Activated CD8-positive, alpha-beta memory T cell treated with anti-CD3 and anti-CD28 coated beads, Interleukin-2, amount 10 ng/mL, durations not matched to agents 7 days and 5 days (primary cell): ENCODE data around the gene EFCAB9. TPM values are rescaled to one million over a fixed set of nuclear protein-coding genes. Genes with fewer than 3 reads are reported as not detected.
"Not testable (repeated sequence)": the region's sequence is repeated elsewhere in the genome, so short reads cannot be mapped to it uniquely, and the experiment has no call there.

ENCODE experiments used
- ATAC-seq: fragments of 150-1000 bp; cut with Tn5 transposase; one replicate; pipeline ENCODE4 v1.10.0; 2021; ENCODE audit warnings: moderate library complexity
- CTCF ChIA-PET: fragments of 350-600 bp; sonication (Branson Sonifier 250); formaldehyde crosslinking; loops from one replicate; lab custom pipeline; 2021; ENCODE audit warnings: antibody characterized with exemption; lab: Charles Lee
- DNase-seq: peaks from one replicate; pipeline ENCODE4 v3.0.0-alpha.2; 2020
- H3K27ac Mint-ChIP-seq: one replicate; pipeline ENCODE4 v1.8.0; 2021; ENCODE audit warnings: mild to moderate bottlenecking, mixed read lengths
- H3K27me3 Mint-ChIP-seq: one replicate; pipeline ENCODE4 v1.8.0; 2021; ENCODE audit warnings: mixed read lengths
- H3K36me3 Mint-ChIP-seq: one replicate; pipeline ENCODE4 v1.8.0; 2021; ENCODE audit warnings: mild to moderate bottlenecking, mixed read lengths
- H3K4me1 Mint-ChIP-seq: one replicate; pipeline ENCODE4 v1.8.0; 2021; ENCODE audit warnings: mixed read lengths
- H3K4me3 Mint-ChIP-seq: one replicate; pipeline ENCODE4 v1.8.0; 2021; ENCODE audit warnings: mild to moderate bottlenecking, moderate library complexity, mixed read lengths
- H3K9me3 Mint-ChIP-seq: one replicate; pipeline ENCODE4 v1.8.0; 2022; ENCODE audit warnings: low read depth, mixed read lengths
- total RNA-seq, 2 experiments: library from RNA; stranded (reverse); gene quantifications; one replicate each; pipeline ENCODE4 v1.2.3, GENCODE V29; 2021

Gene EFCAB9
- total RNA-seq, 2 experiments from 2014 or later = not detected

GRCh38 chr5:172155101-172155500 is 38.9 kb upstream of the EFCAB9 start:
- Mint-ChIP-seq H3K36me3 (peaks cover 68% of the 10 kb centered on the region), H3K4me1 (peaks cover 66% of the 10 kb centered on the region)
- not testable (repeated sequence) for H3K9me3 Mint-ChIP-seq, H3K27me3 Mint-ChIP-seq, H3K4me3 Mint-ChIP-seq, H3K27ac Mint-ChIP-seq, ATAC-seq, DNase-seq
- CTCF ChIA-PET = interaction anchor here (0.6 to 1.6 kb wide), 4 partner anchors 14 to 128 kb away, joined by 3 to 6 read pairs (median 3); partner anchors contain the start of genes STK10 and UBTD2

- no peak for ATAC-seq
- CTCF ChIA-PET = interaction anchor here (1.2 to 1.6 kb wide), 2 partner anchors 17 to 127 kb away, joined by 3 to 6 read pairs; partner anchors contain the start of gene UBTD2
- H3K27me3 Mint-ChIP-seq = no peaks in the 10 kb centered on the region
- H3K4me3 Mint-ChIP-seq = no peak overlapping the region
- H3K4me1 Mint-ChIP-seq = peaks cover 63% of the 10 kb centered on the region
- H3K27ac Mint-ChIP-seq = peak overlapping the region; percentile 14
- no peaks in the 10 kb centered on the region for H3K9me3 Mint-ChIP-seq
- H3K36me3 Mint-ChIP-seq = peaks cover 65% of the 10 kb centered on the region
- DNase-seq = no peak
These were observed 37.4 kb upstream of the EFCAB9 start for GRCh38 chr5:172156541-172156994.

GRCh38 chr5:172159016-172159415 is 35.0 kb upstream of the EFCAB9 start:
- Mint-ChIP-seq H3K4me1 (peaks cover 52% of the 10 kb centered on the region), H3K27ac (peak overlapping the region; percentile 74), H3K27me3 (no peaks in the 10 kb centered on the region), H3K36me3 (peaks cover 47% of the 10 kb centered on the region), H3K9me3 (no peaks in the 10 kb centered on the region), H3K4me3 (no peak overlapping the region)
- no peak for ATAC-seq
- no peak for DNase-seq
- CTCF ChIA-PET = interaction anchor here (0.7 to 0.9 kb wide), 2 partner anchors 17 to 31 kb away, joined by 3 read pairs; no protein-coding TSS in a partner anchor

GRCh38 chr5:172160506-172160905 is 33.5 kb upstream of the EFCAB9 start:
- ATAC-seq (no peak), DNase-seq (no peak)
- no peak overlapping the region for H3K4me3 Mint-ChIP-seq
- H3K4me1 Mint-ChIP-seq = peaks cover 44% of the 10 kb centered on the region
- H3K9me3 Mint-ChIP-seq = no peaks in the 10 kb centered on the region
- no peaks in the 10 kb centered on the region for H3K27me3 Mint-ChIP-seq
- no peak overlapping the region for H3K27ac Mint-ChIP-seq
- CTCF ChIA-PET = no interaction called here
- H3K36me3 Mint-ChIP-seq = peaks cover 36% of the 10 kb centered on the region

GRCh38 chr5:172162323-172162986 is 31.5 kb upstream of the EFCAB9 start:
- H3K36me3 Mint-ChIP-seq = peaks cover 31% of the 10 kb centered on the region
- no peak overlapping the region for H3K4me3 Mint-ChIP-seq
- ATAC-seq (no peak), DNase-seq (no peak)
- no peaks in the 10 kb centered on the region for H3K9me3 Mint-ChIP-seq
- CTCF ChIA-PET = interaction anchor here (1.2 to 1.5 kb wide), 3 partner anchors 10 to 12 kb away, joined by 3 to 6 read pairs (median 4); no protein-coding TSS in a partner anchor
- H3K27me3 Mint-ChIP-seq = no peaks in the 10 kb centered on the region
- peaks cover 48% of the 10 kb centered on the region for H3K4me1 Mint-ChIP-seq
- peak overlapping the region; percentile 41 for H3K27ac Mint-ChIP-seq

- CTCF ChIA-PET = interaction anchor here (1.0 to 1.5 kb wide), 3 partner anchors 10 to 26 kb away, joined by 3 to 4 read pairs (median 3); partner anchors contain the start of gene STK10
- DNase-seq (no peak), ATAC-seq (no peak)
- Mint-ChIP-seq H3K27ac (no peak overlapping the region), H3K36me3 (peaks cover 29% of the 10 kb centered on the region), H3K4me3 (no peak overlapping the region), H3K4me1 (peaks cover 51% of the 10 kb centered on the region), H3K9me3 (no peaks in the 10 kb centered on the region), H3K27me3 (no peaks in the 10 kb centered on the region)
These were observed 31.0 kb upstream of the EFCAB9 start for GRCh38 chr5:172162987-172163343.

GRCh38 chr5:172163346-172163745 is 30.6 kb upstream of the EFCAB9 start:
- Mint-ChIP-seq H3K4me1 (peaks cover 52% of the 10 kb centered on the region), H3K36me3 (peaks cover 26% of the 10 kb centered on the region), H3K4me3 (no peak overlapping the region), H3K27ac (no peak overlapping the region), H3K9me3 (no peaks in the 10 kb centered on the region), H3K27me3 (no peaks in the 10 kb centered on the region)
- DNase-seq (no peak), ATAC-seq (no peak)
- CTCF ChIA-PET = interaction anchor here (1.0 to 1.2 kb wide), 2 partner anchors 10 to 25 kb away, joined by 3 to 4 read pairs; partner anchors contain the start of gene STK10

GRCh38 chr5:172164769-172165212 is 29.2 kb upstream of the EFCAB9 start:
- no peaks in the 10 kb centered on the region for H3K9me3 Mint-ChIP-seq

GRCh38 chr5:172165465-172165864 is 28.5 kb upstream of the EFCAB9 start:
- H3K27ac Mint-ChIP-seq = no peak overlapping the region
- H3K4me3 Mint-ChIP-seq = no peak overlapping the region
- peaks cover 58% of the 10 kb centered on the region for H3K4me1 Mint-ChIP-seq
- ATAC-seq (no peak), DNase-seq (no peak)
- H3K27me3 Mint-ChIP-seq = no peaks in the 10 kb centered on the region
- CTCF ChIA-PET = interaction anchor here (0.7 kb wide), 1 partner anchor 13 kb away, joined by 3 read pairs; no protein-coding TSS in a partner anchor
- no peaks in the 10 kb centered on the region for H3K9me3 Mint-ChIP-seq
- peaks cover 33% of the 10 kb centered on the region for H3K36me3 Mint-ChIP-seq

More at GRCh38 chr5:172164769-172165212, 29.2 kb upstream of the EFCAB9 start:
- H3K27me3 Mint-ChIP-seq = no peaks in the 10 kb centered on the region
- H3K4me1 Mint-ChIP-seq = peaks cover 55% of the 10 kb centered on the region
- no peak overlapping the region for H3K4me3 Mint-ChIP-seq
- DNase-seq (no peak), ATAC-seq (no peak)
- H3K27ac Mint-ChIP-seq = no peak overlapping the region
- peaks cover 28% of the 10 kb centered on the region for H3K36me3 Mint-ChIP-seq
- CTCF ChIA-PET = no interaction called here

- H3K9me3 Mint-ChIP-seq = no peaks in the 10 kb centered on the region
- ATAC-seq = no peak
- H3K4me1 Mint-ChIP-seq = peaks cover 61% of the 10 kb centered on the region
- DNase-seq = no peak
- no peaks in the 10 kb centered on the region for H3K27me3 Mint-ChIP-seq
- H3K36me3 Mint-ChIP-seq = peaks cover 36% of the 10 kb centered on the region
- H3K4me3 Mint-ChIP-seq = no peak overlapping the region
- CTCF ChIA-PET = interaction anchor here (0.7 kb wide), 2 partner anchors 13 to 127 kb away, joined by 3 read pairs; no protein-coding TSS in a partner anchor
- no peak overlapping the region for H3K27ac Mint-ChIP-seq
These were observed 27.7 kb upstream of the EFCAB9 start for GRCh38 chr5:172166030-172166826.

- CTCF ChIA-PET = no interaction called here
- peak overlapping the region; percentile 8 for H3K27ac Mint-ChIP-seq
- no peak for DNase-seq
- no peak for ATAC-seq
- no peak overlapping the region for H3K4me3 Mint-ChIP-seq
- no peaks in the 10 kb centered on the region for H3K9me3 Mint-ChIP-seq
- H3K27me3 Mint-ChIP-seq = no peaks in the 10 kb centered on the region
- H3K4me1 Mint-ChIP-seq = peaks cover 64% of the 10 kb centered on the region
- peaks cover 36% of the 10 kb centered on the region for H3K36me3 Mint-ChIP-seq
These were observed 26.1 kb upstream of the EFCAB9 start for GRCh38 chr5:172167895-172168294.

GRCh38 chr5:172168311-172168710 is 25.7 kb upstream of the EFCAB9 start:
- Mint-ChIP-seq H3K36me3 (peaks cover 36% of the 10 kb centered on the region), H3K4me3 (no peak overlapping the region), H3K9me3 (no peaks in the 10 kb centered on the region), H3K27me3 (no peaks in the 10 kb centered on the region), H3K27ac (no peak overlapping the region), H3K4me1 (peaks cover 66% of the 10 kb centered on the region)
- ATAC-seq (no peak), DNase-seq (no peak)
- CTCF ChIA-PET = interaction anchor here (0.8 kb wide), 1 partner anchor 20 kb away, joined by 3 read pairs; the partner anchor contains the start of gene STK10

GRCh38 chr5:172169216-172169615 is 24.8 kb upstream of the EFCAB9 start:
- Mint-ChIP-seq H3K4me3 (no peak overlapping the region), H3K27ac (peak overlapping the region; percentile 28), H3K27me3 (no peaks in the 10 kb centered on the region), H3K9me3 (no peaks in the 10 kb centered on the region), H3K36me3 (peaks cover 43% of the 10 kb centered on the region), H3K4me1 (peaks cover 70% of the 10 kb centered on the region)
- DNase-seq (no peak), ATAC-seq (no peak)
- CTCF ChIA-PET = interaction anchor here (0.8 kb wide), 1 partner anchor 19 kb away, joined by 3 read pairs; the partner anchor contains the start of gene STK10
